ENCODE data around the gene MARCKS.

- TF ChIP-seq CTCF (IDR thresholded peaks at IDR 0.05 in 2 of 3, conservative IDR thresholded peaks at IDR 0.05 in 1 of 3; ENCODE audit: control insufficient read depth in 2 of 3, extremely low read depth in 1 of 3, insufficient read depth in 1 of 3, low read depth in 3 of 3, low read length in 3 of 3) (no peak), POLR2A (IDR thresholded peaks at IDR 0.05; ENCODE audit: low read depth, low read length) (no peak), SPI1 (IDR thresholded peaks at IDR 0.05; ENCODE audit: borderline replicate concordance, insufficient read depth, low read depth, low read length) (no peak), KDM1A (IDR thresholded peaks at IDR 0.05; ENCODE audit: borderline replicate concordance) (no peak), MAX (IDR thresholded peaks at IDR 0.05; ENCODE audit: low read depth, low read length) (no peak), BRCA1 (IDR thresholded peaks at IDR 0.05; ENCODE audit: low read depth, low read length) (no peak), MXI1 (IDR thresholded peaks at IDR 0.05; ENCODE audit: low read depth, low read length) (no peak), RAD21 (IDR thresholded peaks at IDR 0.05; ENCODE audit: insufficient read depth, low read depth, low read length) (no peak), ETV6 (conservative IDR thresholded peaks at IDR 0.05 in 1 of 2, IDR thresholded peaks at IDR 0.05 in 1 of 2; ENCODE audit: borderline replicate concordance in 1 of 2, low read depth in 1 of 2) (no peak), SMC3 (IDR thresholded peaks at IDR 0.05; ENCODE audit: borderline replicate concordance, low read length) (no peak), SMARCA5 (IDR thresholded peaks at IDR 0.05) (no peak), SP1 (IDR thresholded peaks at IDR 0.05; ENCODE audit: low read depth, low read length) (no peak), MEF2A (IDR thresholded peaks at IDR 0.05; ENCODE audit: insufficient read depth, low read depth, low read length) (no peak)
These were observed 44.0 kb upstream of the MARCKS start for GRCh38 chr6:113813142-113813541.
